Ovary (tissue), 3 donors: Measurements from ENCODE around the gene H2BK1.

Experiments used
- POLR2A ChIP-seq: fragments of 450-650 bp; IDR thresholded peaks from one replicate; pipeline ENCODE4 v1.6.1; 2017; ENCODE audit warnings: antibody characterized with exemption, mild to moderate bottlenecking, moderate library complexity
- TF ChIP-seq, protein P1 (sequence below), 3 donors: fragments of 450-650 bp in 2 of 3; fragments of 200-600 bp in 1 of 3; IDR thresholded peaks; one replicate each; pipeline versions ENCODE4 v1.5.1 to v1.8.0; 2016 to 2022; ENCODE audit warnings: antibody characterized with exemption in 3 of 3, mild to moderate bottlenecking in 1 of 3
- donor health status: DM: no; HTN: no; CAD: no.

DNA sequence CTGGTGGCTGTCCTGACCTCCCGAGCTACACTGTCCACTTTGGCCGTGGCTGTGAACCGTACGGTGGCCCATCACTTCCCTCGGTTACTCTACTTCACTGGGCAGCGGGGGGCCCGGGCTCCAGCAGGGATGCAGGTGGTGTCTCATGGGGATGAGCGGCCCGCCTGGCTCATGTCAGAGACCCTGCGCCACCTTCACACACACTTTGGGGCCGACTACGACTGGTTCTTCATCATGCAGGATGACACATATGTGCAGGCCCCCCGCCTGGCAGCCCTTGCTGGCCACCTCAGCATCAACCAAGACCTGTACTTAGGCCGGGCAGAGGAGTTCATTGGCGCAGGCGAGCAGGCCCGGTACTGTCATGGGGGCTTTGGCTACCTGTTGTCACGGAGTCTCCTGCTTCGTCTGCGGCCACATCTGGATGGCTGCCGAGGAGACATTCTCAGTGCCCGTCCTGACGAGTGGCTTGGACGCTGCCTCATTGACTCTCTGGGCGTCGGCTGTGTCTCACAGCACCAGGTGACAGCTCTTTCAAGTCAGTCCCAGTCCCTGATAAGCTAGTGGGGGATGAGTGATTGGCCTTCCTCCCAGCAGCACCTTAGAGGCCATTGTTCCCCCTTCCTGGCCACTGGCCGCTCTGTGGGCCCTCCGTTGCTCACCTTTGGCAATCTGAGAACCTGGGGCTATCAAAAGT lies 25.0 kb upstream of the H2BK1 start:
- TF ChIP-seq, protein P1, sequence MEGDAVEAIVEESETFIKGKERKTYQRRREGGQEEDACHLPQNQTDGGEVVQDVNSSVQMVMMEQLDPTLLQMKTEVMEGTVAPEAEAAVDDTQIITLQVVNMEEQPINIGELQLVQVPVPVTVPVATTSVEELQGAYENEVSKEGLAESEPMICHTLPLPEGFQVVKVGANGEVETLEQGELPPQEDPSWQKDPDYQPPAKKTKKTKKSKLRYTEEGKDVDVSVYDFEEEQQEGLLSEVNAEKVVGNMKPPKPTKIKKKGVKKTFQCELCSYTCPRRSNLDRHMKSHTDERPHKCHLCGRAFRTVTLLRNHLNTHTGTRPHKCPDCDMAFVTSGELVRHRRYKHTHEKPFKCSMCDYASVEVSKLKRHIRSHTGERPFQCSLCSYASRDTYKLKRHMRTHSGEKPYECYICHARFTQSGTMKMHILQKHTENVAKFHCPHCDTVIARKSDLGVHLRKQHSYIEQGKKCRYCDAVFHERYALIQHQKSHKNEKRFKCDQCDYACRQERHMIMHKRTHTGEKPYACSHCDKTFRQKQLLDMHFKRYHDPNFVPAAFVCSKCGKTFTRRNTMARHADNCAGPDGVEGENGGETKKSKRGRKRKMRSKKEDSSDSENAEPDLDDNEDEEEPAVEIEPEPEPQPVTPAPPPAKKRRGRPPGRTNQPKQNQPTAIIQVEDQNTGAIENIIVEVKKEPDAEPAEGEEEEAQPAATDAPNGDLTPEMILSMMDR (IDR thresholded peaks at IDR 0.05), result no peak
- no peak for TF ChIP-seq POLR2A
